IMR-90 (cell line): Measurements from ENCODE around the gene RAET1G.
"Not testable (repeated sequence)": the region's sequence is repeated elsewhere in the genome, so short reads cannot be mapped to it uniquely, and the experiment has no call there.

Source experiments
- BHLHE40 ChIP-seq: fragments of 150-350 bp; IDR thresholded peaks from 2 replicates; pipeline ENCODE4 v1.6.1; 2016; ENCODE audit warnings: mild to moderate bottlenecking, low read depth, low read length
- CEBPB ChIP-seq: IDR thresholded peaks from 2 replicates; pipeline ENCODE4 v1.6.1; 2012; ENCODE audit warnings: low read depth, low read length, improper control_type of control experiment
- FOS ChIP-seq: fragments of 150-350 bp; IDR thresholded peaks from 2 replicates; pipeline ENCODE4 v1.6.1; 2016; ENCODE audit warnings: low read depth, low read length
- MAZ ChIP-seq: IDR thresholded peaks from 2 replicates; pipeline ENCODE4 v1.6.1; 2012; ENCODE audit warnings: low read depth, mild to moderate bottlenecking, low read length, improper control_type of control experiment, moderate library complexity, borderline replicate concordance
- MXI1 ChIP-seq: IDR thresholded peaks from 2 replicates; pipeline ENCODE4 v1.6.1; 2012; ENCODE audit warnings: low read depth, mild to moderate bottlenecking, low read length, moderate library complexity, borderline replicate concordance
- POLR2A ChIP-seq: IDR thresholded peaks from 2 replicates; pipeline ENCODE4 v1.6.1; 2012; ENCODE audit warnings: mild to moderate bottlenecking, low read depth, low read length
- RAD21 ChIP-seq: IDR thresholded peaks from 2 replicates; pipeline ENCODE4 v1.6.1; 2012; ENCODE audit warnings: low read length, improper control_type of control experiment
- RFX5 ChIP-seq: IDR thresholded peaks from 2 replicates; pipeline ENCODE4 v1.8.0; 2012; ENCODE audit warnings: low read depth, mild to moderate bottlenecking, low read length, moderate library complexity
- SMC3 ChIP-seq: fragments of 150-350 bp; IDR thresholded peaks from 2 replicates; pipeline ENCODE4 v1.6.1; 2016; ENCODE audit warnings: low read depth, mild to moderate bottlenecking, antibody characterized with exemption, low read length, moderate library complexity
- TF ChIP-seq, protein P1 (sequence below): conservative IDR thresholded peaks from 2 replicates; pipeline ENCODE4 v1.5.1; 2012; ENCODE audit warnings: mild to moderate bottlenecking, low read depth, low read length, improper control_type of control experiment
- TF ChIP-seq, protein P2 (sequence below): fragments of 150-350 bp; IDR thresholded peaks from 2 replicates; pipeline ENCODE4 v1.6.1; 2017; ENCODE audit warnings: mild to moderate bottlenecking, antibody characterized with exemption, low read length, low read depth
- TF ChIP-seq, protein P3 (sequence below): fragments of 150-350 bp; IDR thresholded peaks from 2 replicates; pipeline ENCODE4 v1.6.1; 2016; ENCODE audit warnings: low read depth, mild to moderate bottlenecking, low read length, moderate library complexity, borderline replicate concordance

DNA sequence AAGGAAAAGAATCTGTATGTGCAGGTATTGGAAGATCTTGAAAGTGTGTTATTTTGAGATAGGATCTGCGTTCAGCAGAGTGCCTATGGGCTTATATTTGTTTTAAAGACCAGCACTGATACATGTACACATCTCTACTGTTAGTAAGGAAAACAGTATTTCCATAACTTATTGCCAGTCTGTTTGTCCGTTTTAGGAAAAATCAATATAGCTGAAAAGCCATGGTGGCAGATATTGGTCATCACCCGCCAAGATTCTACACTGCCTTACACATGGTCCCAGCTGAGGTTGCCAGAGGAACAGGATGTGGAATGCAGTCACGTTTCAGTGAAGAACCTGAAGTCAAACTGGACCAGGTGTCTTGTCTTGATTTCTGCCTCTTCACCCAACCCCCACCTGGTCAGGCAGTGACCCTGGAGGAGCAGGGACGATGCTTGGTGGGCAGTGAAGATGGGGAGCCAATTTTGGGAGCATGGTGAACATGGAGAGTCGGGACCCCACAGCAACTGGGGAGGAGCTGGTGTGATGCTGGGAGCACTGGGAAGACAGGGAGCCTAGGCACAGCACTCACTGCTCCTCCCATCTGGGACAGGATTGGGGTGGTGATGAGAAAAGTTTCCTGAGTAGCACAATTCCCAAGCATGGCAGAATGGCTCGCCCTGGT, 32.9 kb upstream of the RAET1G start:
- TF ChIP-seq, protein P1, sequence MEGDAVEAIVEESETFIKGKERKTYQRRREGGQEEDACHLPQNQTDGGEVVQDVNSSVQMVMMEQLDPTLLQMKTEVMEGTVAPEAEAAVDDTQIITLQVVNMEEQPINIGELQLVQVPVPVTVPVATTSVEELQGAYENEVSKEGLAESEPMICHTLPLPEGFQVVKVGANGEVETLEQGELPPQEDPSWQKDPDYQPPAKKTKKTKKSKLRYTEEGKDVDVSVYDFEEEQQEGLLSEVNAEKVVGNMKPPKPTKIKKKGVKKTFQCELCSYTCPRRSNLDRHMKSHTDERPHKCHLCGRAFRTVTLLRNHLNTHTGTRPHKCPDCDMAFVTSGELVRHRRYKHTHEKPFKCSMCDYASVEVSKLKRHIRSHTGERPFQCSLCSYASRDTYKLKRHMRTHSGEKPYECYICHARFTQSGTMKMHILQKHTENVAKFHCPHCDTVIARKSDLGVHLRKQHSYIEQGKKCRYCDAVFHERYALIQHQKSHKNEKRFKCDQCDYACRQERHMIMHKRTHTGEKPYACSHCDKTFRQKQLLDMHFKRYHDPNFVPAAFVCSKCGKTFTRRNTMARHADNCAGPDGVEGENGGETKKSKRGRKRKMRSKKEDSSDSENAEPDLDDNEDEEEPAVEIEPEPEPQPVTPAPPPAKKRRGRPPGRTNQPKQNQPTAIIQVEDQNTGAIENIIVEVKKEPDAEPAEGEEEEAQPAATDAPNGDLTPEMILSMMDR: not testable (repeated sequence)
- TF ChIP-seq POLR2A, RFX5, CEBPB, FOS, RAD21, BHLHE40, MXI1, MAZ, SMC3: not testable (repeated sequence)
- TF ChIP-seq, protein P2, sequence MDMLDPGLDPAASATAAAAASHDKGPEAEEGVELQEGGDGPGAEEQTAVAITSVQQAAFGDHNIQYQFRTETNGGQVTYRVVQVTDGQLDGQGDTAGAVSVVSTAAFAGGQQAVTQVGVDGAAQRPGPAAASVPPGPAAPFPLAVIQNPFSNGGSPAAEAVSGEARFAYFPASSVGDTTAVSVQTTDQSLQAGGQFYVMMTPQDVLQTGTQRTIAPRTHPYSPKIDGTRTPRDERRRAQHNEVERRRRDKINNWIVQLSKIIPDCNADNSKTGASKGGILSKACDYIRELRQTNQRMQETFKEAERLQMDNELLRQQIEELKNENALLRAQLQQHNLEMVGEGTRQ: not testable (repeated sequence)
- TF ChIP-seq, protein P3, sequence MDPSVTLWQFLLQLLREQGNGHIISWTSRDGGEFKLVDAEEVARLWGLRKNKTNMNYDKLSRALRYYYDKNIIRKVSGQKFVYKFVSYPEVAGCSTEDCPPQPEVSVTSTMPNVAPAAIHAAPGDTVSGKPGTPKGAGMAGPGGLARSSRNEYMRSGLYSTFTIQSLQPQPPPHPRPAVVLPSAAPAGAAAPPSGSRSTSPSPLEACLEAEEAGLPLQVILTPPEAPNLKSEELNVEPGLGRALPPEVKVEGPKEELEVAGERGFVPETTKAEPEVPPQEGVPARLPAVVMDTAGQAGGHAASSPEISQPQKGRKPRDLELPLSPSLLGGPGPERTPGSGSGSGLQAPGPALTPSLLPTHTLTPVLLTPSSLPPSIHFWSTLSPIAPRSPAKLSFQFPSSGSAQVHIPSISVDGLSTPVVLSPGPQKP: not testable (repeated sequence)
